ENCODE measurements around the gene PLAAT2. TPM values are rescaled to one million over a fixed set of nuclear protein-coding genes. Genes with fewer than 3 reads are reported as not detected.

PLAAT2 gene
- total RNA-seq, 6 experiments from 2014 or later, result 0.42 to 2.2 (median 1.1) TPM; not detected in 3

GRCh38 chr11:63518548-63518947, 44.6 kb downstream of the PLAAT2 start:
- intact Hi-C loops (cut with DNase I), result no loop called here
- Histone ChIP-seq H3K27ac (no peak overlapping the region), H3K36me3 (no peaks in the 10 kb centered on the region)

GRCh38 chr11:63517156-63517555, 46.0 kb downstream of the PLAAT2 start:
- intact Hi-C loops (cut with DNase I), result no loop called here
- H3K9me3 ChIP-seq, result no peaks in the 10 kb centered on the region
- WGBS (ENCODE audit: insufficient coverage, low coverage, low lambda C conversion rate, missing lambda C conversion rate), result 96% methylated on average over 5 of the region's 5 CpGs
- TF ChIP-seq CTCF (IDR thresholded peaks at IDR 0.05), result no peak
- TF ChIP-seq POLR2A (IDR thresholded peaks at IDR 0.05), result no peak
- no peaks in the 10 kb centered on the region for H3K4me1 ChIP-seq
- no peak overlapping the region for H3K27ac ChIP-seq
- H3K36me3 ChIP-seq, result no peaks in the 10 kb centered on the region
- H3K27me3 ChIP-seq, result no peaks in the 10 kb centered on the region
- DNase-seq (no peak), ATAC-seq (no peak)
- no peak overlapping the region for H3K4me3 ChIP-seq

More at GRCh38 chr11:63518548-63518947, 44.6 kb downstream of the PLAAT2 start:
- no peak for TF ChIP-seq POLR2A (IDR thresholded peaks at IDR 0.05)
- TF ChIP-seq CTCF (IDR thresholded peaks at IDR 0.05), result no peak
- no peak for DNase-seq
- H3K4me1 ChIP-seq, result no peaks in the 10 kb centered on the region
- no peak for ATAC-seq
- H3K9me3 ChIP-seq, result no peaks in the 10 kb centered on the region
- no peaks in the 10 kb centered on the region for H3K27me3 ChIP-seq
- H3K4me3 ChIP-seq, result no peak overlapping the region
- 25% methylated on average over 1 of the region's 1 CpG for WGBS (ENCODE audit: insufficient coverage, low coverage, low lambda C conversion rate, missing lambda C conversion rate)

- intact Hi-C loops (cut with DNase I), result no loop called here
- WGBS (ENCODE audit: insufficient coverage, low coverage, low lambda C conversion rate, missing lambda C conversion rate), result no CpG with 5 or more reads among the region's 6 CpGs
- H3K27ac ChIP-seq, result no peak overlapping the region
Measured at GRCh38 chr11:63516109-63516508, 47.1 kb downstream of the PLAAT2 start.

GRCh38 chr11:63512816-63513215, 50.4 kb downstream of the PLAAT2 start:
- H3K36me3 ChIP-seq, result no peaks in the 10 kb centered on the region
- WGBS (ENCODE audit: insufficient coverage, low coverage, low lambda C conversion rate, missing lambda C conversion rate), result 57% methylated on average over 7 of the region's 7 CpGs
- peaks cover 0 to 27% (median 6%) of the 10 kb centered on the region in 4 donors for H3K4me1 ChIP-seq
- H3K9me3 ChIP-seq, result no peaks in the 10 kb centered on the region
- H3K27me3 ChIP-seq, result no peaks in the 10 kb centered on the region
- DNase-seq (no peak), ATAC-seq (no peak)
- H3K4me3 ChIP-seq, result no peak overlapping the region
- no peak overlapping the region for H3K27ac ChIP-seq
- no peak for TF ChIP-seq POLR2A (IDR thresholded peaks at IDR 0.05)
- no peak for TF ChIP-seq CTCF (IDR thresholded peaks at IDR 0.05)
- intact Hi-C loops (cut with DNase I), result no loop called here

More at GRCh38 chr11:63516109-63516508, 47.1 kb downstream of the PLAAT2 start:
- no peak for TF ChIP-seq CTCF (IDR thresholded peaks at IDR 0.05)
- no peak for TF ChIP-seq POLR2A (IDR thresholded peaks at IDR 0.05)
- Histone ChIP-seq H3K4me1 (peaks cover 0 to 5% (median 0%) of the 10 kb centered on the region in 4 donors), H3K9me3 (no peaks in the 10 kb centered on the region), H3K36me3 (no peaks in the 10 kb centered on the region), H3K27me3 (no peaks in the 10 kb centered on the region), H3K4me3 (no peak overlapping the region)
- ATAC-seq (no peak), DNase-seq (no peak)

Measured in right lobe of liver (tissue), 6 donors.